ENCODE data around the gene XYLT1.

DNA sequence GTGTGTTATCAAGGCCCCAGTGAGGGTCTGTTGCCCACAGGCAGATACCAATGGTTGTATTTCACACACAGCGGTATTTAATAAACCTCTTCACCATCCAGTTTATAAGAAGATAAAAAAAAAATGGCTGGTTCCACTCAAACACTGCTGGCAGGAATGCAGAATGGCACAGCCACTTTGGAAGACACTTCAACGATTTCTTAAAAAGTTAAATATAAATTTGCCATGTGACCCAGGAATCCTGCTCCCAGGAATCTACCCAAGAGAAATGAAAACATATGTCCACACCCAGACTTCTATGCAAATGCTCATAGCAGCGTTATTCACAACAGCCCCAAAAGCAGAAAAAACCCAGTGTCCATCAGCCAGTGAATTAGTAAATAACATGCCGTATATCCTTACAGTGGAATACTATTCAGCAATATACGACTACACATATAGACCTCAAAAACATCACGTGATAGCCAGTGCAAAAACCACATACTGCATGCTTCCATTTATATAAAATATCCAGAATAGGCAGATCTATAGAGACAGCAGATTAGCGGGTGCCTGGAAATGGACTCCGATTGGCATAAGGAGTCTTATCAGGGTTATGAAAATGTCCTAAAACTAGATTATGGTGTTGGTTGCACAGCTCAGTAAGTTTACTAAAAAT lies 38.7 kb downstream of the XYLT1 start:
- no peak for TF ChIP-seq TARDBP (IDR thresholded peaks at IDR 0.05)
- TF ChIP-seq FOXM1 (IDR thresholded peaks at IDR 0.05; ENCODE audit: borderline replicate concordance), result no peak
- TF ChIP-seq BHLHE40 (IDR thresholded peaks at IDR 0.05; ENCODE audit: borderline replicate concordance), result no peak
- TF ChIP-seq FOXK2 (IDR thresholded peaks at IDR 0.05), result no peak
- no peak for TF ChIP-seq HDGF (IDR thresholded peaks at IDR 0.05; ENCODE audit: borderline replicate concordance)
- no peak for TF ChIP-seq FOXA1 (IDR thresholded peaks at IDR 0.05)
